Stomach (tissue), 9 donors: Measurements from ENCODE around the gene WAS. TPM values are rescaled to one million over a fixed set of nuclear protein-coding genes. Genes with fewer than 3 reads are reported as not detected.

Experiments used
- DNase-seq, 2 donors: peaks; one replicate each; pipeline versions ENCODE4 v3.0.0 to v3.0.0-alpha.2; 2013 to 2019
- H3K27ac ChIP-seq, 5 donors: fragments of 200-600 bp in 4 of 5; sonication (generic) in 4 of 5; one replicate each; pipeline ENCODE4 v1.5.1; 2013 to 2019; ENCODE audit warnings: mild to moderate bottlenecking in 1 of 5, moderate library complexity in 1 of 5
- H3K27me3 ChIP-seq, 3 donors: fragments of 200-600 bp; sonication (generic); one replicate each; pipeline ENCODE4 v1.5.1; 2017 to 2019; ENCODE audit warnings: mixed run types in 1 of 3
- H3K36me3 ChIP-seq, 4 donors: fragments of 200-600 bp; sonication (generic); 1 replicate in 3 of 4; 2 replicates in 1 of 4; pipeline ENCODE4 v1.5.1; 2016 to 2019
- H3K4me1 ChIP-seq, 4 donors: fragments of 200-600 bp; sonication (generic); one replicate each; pipeline ENCODE4 v1.5.1; 2016 to 2019
- H3K4me3 ChIP-seq, 4 donors: fragments of 200-600 bp; sonication (generic) in 3 of 4; one replicate each; pipeline ENCODE4 v1.5.1; 2016 to 2019; ENCODE audit warnings: mild to moderate bottlenecking in 1 of 4
- H3K9me3 ChIP-seq, 4 donors: fragments of 200-600 bp; sonication (generic); one replicate each; pipeline ENCODE4 v1.5.1; 2016 to 2019
- CTCF ChIP-seq, 7 experiments: fragments of 450-650 bp in 4 of 7; fragments of 200-600 bp in 3 of 7; sonication (generic) in 3 of 7; IDR thresholded peaks; one replicate each; pipeline ENCODE4 v1.5.1; 2016 to 2019; ENCODE audit warnings: antibody characterized with exemption in 7 of 7, control low read depth in 2 of 7, mild to moderate bottlenecking in 1 of 7
- EP300 ChIP-seq: sonication (generic); formaldehyde crosslinking; IDR thresholded peaks from one replicate; pipeline ENCODE4 v1.6.1; 2017; ENCODE audit warnings: antibody characterized with exemption
- POLR2A ChIP-seq, 4 donors: fragments of 450-650 bp; IDR thresholded peaks; one replicate each; pipeline ENCODE4 v1.6.1; 2016; ENCODE audit warnings: antibody characterized with exemption in 4 of 4, control low read depth in 2 of 4, mild to moderate bottlenecking in 1 of 4, moderate library complexity in 1 of 4
- POLR2AphosphoS5 ChIP-seq, 3 donors: sonication (generic); formaldehyde crosslinking; IDR thresholded peaks; one replicate each; pipeline ENCODE4 v1.6.1; 2016; ENCODE audit warnings: antibody characterized with exemption in 3 of 3
- WGBS, 5 donors: extraction: QIAGEN DNeasy Blood & Tissue Kit in 3 of 5; methylation state at CpG; one replicate each; pipeline versions ENCODE4 v1.1.5 to v1.1.7; 2013 to 2018; 5-methylcytosine and 5-hydroxymethylcytosine counted together
- intact Hi-C: fragments of 100-400 bp; cut with DNase I; formaldehyde crosslinking; loops from one replicate; pipeline ENCODE4 v1.15.1; 2023; ENCODE audit warnings: low total_unique reads
- polyA plus RNA-seq, 3 donors: library from polyadenylated mRNA; stranded (reverse); fragments of 200-250 nt; gene quantifications; one replicate each; pipeline ENCODE4 v1.2.3, GENCODE V29; 2013
- total RNA-seq, 5 donors: library from RNA; depleted of rRNA; stranded (reverse); fragments of >200 nt; gene quantifications; one replicate each; pipeline versions ENCODE4 v1.1.0 to v1.2.3, GENCODE V29; 2014 to 2016
- donor health status: healthy with polysubstance abuse.
- donor health status: Bipolar disorder and iron deficiency.
- donor health status: healthy.

The WAS gene
- total and polyA plus RNA-seq, 8 donors, result 2.3 to 8.4 (median 4.5) TPM

- 72 to 86% (median 83%) methylated on average over 7 of the region's 7 CpGs for WGBS, 5 donors
- H3K27ac ChIP-seq, result no peak overlapping the region
- no peak overlapping the region for H3K4me3 ChIP-seq
- peaks cover 0 to 65% (median 63%) of the 10 kb centered on the region in 4 donors for H3K36me3 ChIP-seq
- H3K27me3 ChIP-seq, result peaks cover 0 to 3% (median 0%) of the 10 kb centered on the region in 3 donors
- no peaks in the 10 kb centered on the region for H3K4me1 ChIP-seq
- H3K9me3 ChIP-seq, result no peaks in the 10 kb centered on the region
- no peak for TF ChIP-seq CTCF (IDR thresholded peaks at IDR 0.05)
- no peak for TF ChIP-seq EP300
- no peak for TF ChIP-seq POLR2AphosphoS5 (IDR thresholded peaks at IDR 0.05)
- no peak for TF ChIP-seq POLR2A (IDR thresholded peaks at IDR 0.05)
- DNase-seq, result no peak
- intact Hi-C loops, result no loop called here
These were observed 19.6 kb downstream of the WAS start for GRCh38 chrX:48703228-48703627.

GRCh38 chrX:48703642-48704481, 20.3 kb downstream of the WAS start:
- Histone ChIP-seq H3K36me3 (peaks cover 0 to 70% (median 63%) of the 10 kb centered on the region in 4 donors), H3K27me3 (peaks cover 0 to 5% (median 0%) of the 10 kb centered on the region in 3 donors), H3K9me3 (no peaks in the 10 kb centered on the region), H3K4me1 (no peaks in the 10 kb centered on the region), H3K4me3 (no peak overlapping the region), H3K27ac (no peak overlapping the region)
- no peak for DNase-seq
- no peak for TF ChIP-seq CTCF (IDR thresholded peaks at IDR 0.05)
- TF ChIP-seq POLR2A (IDR thresholded peaks at IDR 0.05), result no peak
- no peak for TF ChIP-seq EP300
- no peak for TF ChIP-seq POLR2AphosphoS5 (IDR thresholded peaks at IDR 0.05)
- WGBS, 5 donors, result 52 to 76% (median 65%) methylated on average over 4 of the region's 4 CpGs
- intact Hi-C loops, result no loop called here

- DNase-seq, result no peak
- peaks cover 0 to 61% (median 44%) of the 10 kb centered on the region in 4 donors for H3K36me3 ChIP-seq
- 82 to 95% (median 90%) methylated on average over 10 to 12 of the region's 12 CpGs; no CpG with 5 or more reads in 1 of the 5 donors for WGBS, 5 donors
- no peak overlapping the region for H3K4me3 ChIP-seq
- intact Hi-C loops, result no loop called here
- no peaks in the 10 kb centered on the region for H3K4me1 ChIP-seq
- H3K27me3 ChIP-seq, result peaks cover 0 to 5% (median 0%) of the 10 kb centered on the region in 3 donors
- H3K27ac ChIP-seq, result no peak overlapping the region
- TF ChIP-seq POLR2AphosphoS5 (IDR thresholded peaks at IDR 0.05), result no peak
- H3K9me3 ChIP-seq, result no peaks in the 10 kb centered on the region
These were observed 22.3 kb downstream of the WAS start for GRCh38 chrX:48705871-48706270.

GRCh38 chrX:48709522-48710112, 26.0 kb downstream of the WAS start:
- no peak for DNase-seq
- no peak overlapping the region for H3K4me3 ChIP-seq
- H3K27ac ChIP-seq, result no peak overlapping the region
- peaks cover 0 to 5% (median 0%) of the 10 kb centered on the region in 3 donors for H3K27me3 ChIP-seq
- 82 to 100% (median 95%) methylated on average over 5 to 7 of the region's 7 CpGs for WGBS, 5 donors
- no peaks in the 10 kb centered on the region for H3K9me3 ChIP-seq
- TF ChIP-seq CTCF (IDR thresholded peaks at IDR 0.05), result no peak
- no peak for TF ChIP-seq EP300
- no peak for TF ChIP-seq POLR2AphosphoS5 (IDR thresholded peaks at IDR 0.05)
- TF ChIP-seq POLR2A (IDR thresholded peaks at IDR 0.05), result no peak
- peaks cover 0 to 33% (median 23%) of the 10 kb centered on the region in 4 donors for H3K36me3 ChIP-seq
- no peaks in the 10 kb centered on the region for H3K4me1 ChIP-seq
- intact Hi-C loops, result no loop called here
